ENCODE results near the gene OR51V1.

DNA sequence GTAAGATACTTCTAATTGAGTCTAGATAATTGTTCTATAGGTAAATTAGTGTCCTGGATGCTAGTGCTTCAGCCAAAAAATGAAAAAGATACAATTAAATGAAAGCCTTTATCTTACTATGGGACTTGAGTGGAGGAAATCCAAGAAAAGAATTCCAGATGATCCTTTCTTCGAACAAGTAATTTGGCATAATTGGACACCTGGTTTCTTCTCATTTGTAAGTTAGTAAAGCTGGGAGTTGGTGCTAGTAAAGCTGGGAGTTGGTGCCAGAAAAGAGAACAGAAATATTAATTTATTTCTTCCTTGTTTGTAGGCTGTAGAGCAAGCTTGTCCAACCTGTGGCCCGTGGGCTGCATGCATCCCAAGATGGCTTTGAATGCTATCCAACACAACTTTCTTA lies 12.3 kb downstream of the OR51V1 start:
- TF ChIP-seq, protein P1, sequence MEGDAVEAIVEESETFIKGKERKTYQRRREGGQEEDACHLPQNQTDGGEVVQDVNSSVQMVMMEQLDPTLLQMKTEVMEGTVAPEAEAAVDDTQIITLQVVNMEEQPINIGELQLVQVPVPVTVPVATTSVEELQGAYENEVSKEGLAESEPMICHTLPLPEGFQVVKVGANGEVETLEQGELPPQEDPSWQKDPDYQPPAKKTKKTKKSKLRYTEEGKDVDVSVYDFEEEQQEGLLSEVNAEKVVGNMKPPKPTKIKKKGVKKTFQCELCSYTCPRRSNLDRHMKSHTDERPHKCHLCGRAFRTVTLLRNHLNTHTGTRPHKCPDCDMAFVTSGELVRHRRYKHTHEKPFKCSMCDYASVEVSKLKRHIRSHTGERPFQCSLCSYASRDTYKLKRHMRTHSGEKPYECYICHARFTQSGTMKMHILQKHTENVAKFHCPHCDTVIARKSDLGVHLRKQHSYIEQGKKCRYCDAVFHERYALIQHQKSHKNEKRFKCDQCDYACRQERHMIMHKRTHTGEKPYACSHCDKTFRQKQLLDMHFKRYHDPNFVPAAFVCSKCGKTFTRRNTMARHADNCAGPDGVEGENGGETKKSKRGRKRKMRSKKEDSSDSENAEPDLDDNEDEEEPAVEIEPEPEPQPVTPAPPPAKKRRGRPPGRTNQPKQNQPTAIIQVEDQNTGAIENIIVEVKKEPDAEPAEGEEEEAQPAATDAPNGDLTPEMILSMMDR (IDR thresholded peaks at IDR 0.05; ENCODE audit: low read length), result no peak
- TF ChIP-seq EZH2 (IDR thresholded peaks at IDR 0.05; ENCODE audit: borderline replicate concordance, low read length), result no peak
